Measurements from ENCODE around the gene TKTL1. TPM values are rescaled to one million over a fixed set of nuclear protein-coding genes. Genes with fewer than 3 reads are reported as not detected.

TKTL1 gene
- total RNA-seq, 4 donors from 2014 or later = not detected

DNA sequence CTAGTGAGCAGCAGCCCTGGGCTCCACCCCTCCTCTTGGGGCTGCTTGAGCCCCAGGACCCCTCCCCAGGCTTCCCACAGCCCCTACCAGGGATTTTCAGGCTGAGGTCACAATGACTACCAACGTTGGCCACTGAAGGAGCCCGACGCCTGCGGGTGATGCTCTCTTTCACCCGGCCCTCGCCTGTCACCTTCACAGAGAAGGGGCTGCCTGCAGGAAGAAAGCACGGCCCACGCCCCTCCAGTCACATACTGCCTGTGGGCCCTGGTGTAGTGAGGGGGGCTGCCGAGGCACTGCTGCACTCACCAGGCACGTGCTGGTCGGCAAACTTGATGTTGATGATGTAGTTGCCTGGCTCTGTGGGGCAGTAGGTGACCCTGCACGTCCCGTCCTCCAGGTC lies 56.9 kb downstream of the TKTL1 start:
- DNase-seq = no peak
- Histone ChIP-seq H3K9me3 (no peaks in the 10 kb centered on the region), H3K27me3 (no peaks in the 10 kb centered on the region), H3K36me3 (peaks cover 0 to 51% (median 0%) of the 10 kb centered on the region in 3 donors), H3K4me1 (peaks cover 0 to 4% (median 0%) of the 10 kb centered on the region in 4 donors), H3K4me3 (no peak overlapping the region), H3K27ac (peak overlapping the region in 2 of 4 donors; percentile 4 to 75)
- TF ChIP-seq POLR2A (IDR thresholded peaks at IDR 0.05) = no peak
- TF ChIP-seq, protein P1, sequence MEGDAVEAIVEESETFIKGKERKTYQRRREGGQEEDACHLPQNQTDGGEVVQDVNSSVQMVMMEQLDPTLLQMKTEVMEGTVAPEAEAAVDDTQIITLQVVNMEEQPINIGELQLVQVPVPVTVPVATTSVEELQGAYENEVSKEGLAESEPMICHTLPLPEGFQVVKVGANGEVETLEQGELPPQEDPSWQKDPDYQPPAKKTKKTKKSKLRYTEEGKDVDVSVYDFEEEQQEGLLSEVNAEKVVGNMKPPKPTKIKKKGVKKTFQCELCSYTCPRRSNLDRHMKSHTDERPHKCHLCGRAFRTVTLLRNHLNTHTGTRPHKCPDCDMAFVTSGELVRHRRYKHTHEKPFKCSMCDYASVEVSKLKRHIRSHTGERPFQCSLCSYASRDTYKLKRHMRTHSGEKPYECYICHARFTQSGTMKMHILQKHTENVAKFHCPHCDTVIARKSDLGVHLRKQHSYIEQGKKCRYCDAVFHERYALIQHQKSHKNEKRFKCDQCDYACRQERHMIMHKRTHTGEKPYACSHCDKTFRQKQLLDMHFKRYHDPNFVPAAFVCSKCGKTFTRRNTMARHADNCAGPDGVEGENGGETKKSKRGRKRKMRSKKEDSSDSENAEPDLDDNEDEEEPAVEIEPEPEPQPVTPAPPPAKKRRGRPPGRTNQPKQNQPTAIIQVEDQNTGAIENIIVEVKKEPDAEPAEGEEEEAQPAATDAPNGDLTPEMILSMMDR (IDR thresholded peaks at IDR 0.05) = no peak

DNA sequence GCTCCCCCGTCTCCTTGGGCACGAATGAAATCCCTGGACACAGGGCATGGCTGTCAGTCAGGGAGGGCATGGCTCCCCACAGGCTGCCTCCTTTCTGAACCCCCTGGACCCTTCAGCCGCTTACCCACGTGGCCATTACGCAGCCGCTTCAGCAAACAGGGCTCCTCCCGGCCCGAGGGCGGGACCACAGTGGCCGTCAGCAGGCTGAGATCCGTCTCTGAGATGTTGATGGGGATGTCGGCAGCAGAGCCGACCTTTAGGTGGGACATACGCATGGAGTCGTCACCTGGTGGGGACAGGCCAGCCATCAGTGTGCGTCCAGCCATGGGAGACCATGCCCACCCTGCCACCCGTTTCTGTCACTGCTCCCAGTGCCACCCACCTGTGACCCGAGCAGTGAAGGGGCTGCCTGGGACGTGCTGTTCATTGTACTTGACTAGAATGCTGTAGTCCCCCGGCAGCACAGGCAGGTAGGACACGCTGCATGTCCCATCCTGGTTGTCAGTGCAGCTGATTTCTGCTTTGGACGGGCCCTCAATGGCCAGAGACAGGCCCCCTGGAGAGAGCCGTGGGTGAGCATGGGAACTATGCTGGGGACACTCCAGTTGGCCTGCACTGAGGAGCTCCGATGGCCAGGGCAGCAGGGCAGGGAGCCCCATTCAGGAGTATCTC lies 57.7 kb downstream of the TKTL1 start:
- no peak overlapping the region for H3K4me3 ChIP-seq
- H3K9me3 ChIP-seq = no peaks in the 10 kb centered on the region
- H3K27me3 ChIP-seq = no peaks in the 10 kb centered on the region
- H3K36me3 ChIP-seq = peaks cover 0 to 59% (median 0%) of the 10 kb centered on the region in 3 donors
- H3K27ac ChIP-seq = no peak overlapping the region
- TF ChIP-seq, protein P1 (IDR thresholded peaks at IDR 0.05) = no peak
- TF ChIP-seq POLR2A (IDR thresholded peaks at IDR 0.05) = no peak
- no peak for DNase-seq
- peaks cover 0 to 4% (median 0%) of the 10 kb centered on the region in 4 donors for H3K4me1 ChIP-seq

DNA sequence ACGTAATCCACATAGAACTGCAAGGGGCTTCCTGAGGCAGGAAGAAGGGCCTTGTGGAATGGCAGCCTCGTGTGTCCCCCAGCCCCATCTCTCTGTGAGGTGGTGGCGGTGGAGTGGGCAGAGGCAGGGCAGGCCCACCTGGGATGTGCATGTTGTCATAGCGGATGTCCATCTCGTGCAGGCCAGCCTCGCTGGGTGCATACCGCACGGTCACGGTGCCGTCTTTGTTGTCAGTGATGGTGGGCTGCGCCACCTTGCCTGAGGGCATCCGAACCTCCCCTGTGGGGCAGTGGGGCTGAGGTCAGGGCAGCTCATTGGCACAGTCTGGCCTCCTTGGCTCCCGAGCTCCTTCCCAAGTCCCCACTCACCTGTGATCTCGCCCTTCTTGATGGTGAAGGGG lies 58.4 kb downstream of the TKTL1 start:
- Histone ChIP-seq H3K36me3 (peaks cover 0 to 66% (median 0%) of the 10 kb centered on the region in 3 donors), H3K4me3 (no peak overlapping the region), H3K4me1 (peaks cover 0 to 4% (median 0%) of the 10 kb centered on the region in 4 donors), H3K27me3 (no peaks in the 10 kb centered on the region), H3K27ac (no peak overlapping the region), H3K9me3 (no peaks in the 10 kb centered on the region)
- DNase-seq = no peak
- TF ChIP-seq POLR2A (IDR thresholded peaks at IDR 0.05) = no peak
- TF ChIP-seq, protein P1 (IDR thresholded peaks at IDR 0.05) = no peak

DNA sequence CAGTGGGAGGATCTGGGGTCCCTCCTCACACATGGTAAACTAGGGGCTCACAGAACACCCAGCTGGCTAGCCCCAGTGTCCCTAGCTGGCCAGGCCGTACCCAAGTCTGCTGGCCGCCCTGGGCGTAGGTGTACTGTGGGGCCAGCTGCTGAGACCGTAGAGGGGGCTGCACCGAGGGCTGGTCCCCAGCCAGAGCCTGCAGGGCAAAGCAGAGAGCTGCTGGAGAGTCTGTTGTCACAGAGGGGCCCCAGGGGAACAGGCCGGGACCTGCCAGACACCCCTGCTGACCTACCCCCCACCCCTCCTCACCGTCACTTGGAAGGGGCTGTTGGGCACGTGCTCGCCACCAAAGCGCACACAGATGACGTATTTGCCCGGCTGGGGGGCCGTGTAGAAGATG lies 58.9 kb downstream of the TKTL1 start:
- peaks cover 0 to 4% (median 0%) of the 10 kb centered on the region in 4 donors for H3K4me1 ChIP-seq
- H3K9me3 ChIP-seq = no peaks in the 10 kb centered on the region
- H3K27me3 ChIP-seq = no peaks in the 10 kb centered on the region
- DNase-seq = no peak
- no peak for TF ChIP-seq POLR2A (IDR thresholded peaks at IDR 0.05)
- TF ChIP-seq, protein P1 (IDR thresholded peaks at IDR 0.05) = no peak
- no peak overlapping the region for H3K27ac ChIP-seq
- peaks cover 0 to 70% (median 0%) of the 10 kb centered on the region in 3 donors for H3K36me3 ChIP-seq
- H3K4me3 ChIP-seq = no peak overlapping the region

DNA sequence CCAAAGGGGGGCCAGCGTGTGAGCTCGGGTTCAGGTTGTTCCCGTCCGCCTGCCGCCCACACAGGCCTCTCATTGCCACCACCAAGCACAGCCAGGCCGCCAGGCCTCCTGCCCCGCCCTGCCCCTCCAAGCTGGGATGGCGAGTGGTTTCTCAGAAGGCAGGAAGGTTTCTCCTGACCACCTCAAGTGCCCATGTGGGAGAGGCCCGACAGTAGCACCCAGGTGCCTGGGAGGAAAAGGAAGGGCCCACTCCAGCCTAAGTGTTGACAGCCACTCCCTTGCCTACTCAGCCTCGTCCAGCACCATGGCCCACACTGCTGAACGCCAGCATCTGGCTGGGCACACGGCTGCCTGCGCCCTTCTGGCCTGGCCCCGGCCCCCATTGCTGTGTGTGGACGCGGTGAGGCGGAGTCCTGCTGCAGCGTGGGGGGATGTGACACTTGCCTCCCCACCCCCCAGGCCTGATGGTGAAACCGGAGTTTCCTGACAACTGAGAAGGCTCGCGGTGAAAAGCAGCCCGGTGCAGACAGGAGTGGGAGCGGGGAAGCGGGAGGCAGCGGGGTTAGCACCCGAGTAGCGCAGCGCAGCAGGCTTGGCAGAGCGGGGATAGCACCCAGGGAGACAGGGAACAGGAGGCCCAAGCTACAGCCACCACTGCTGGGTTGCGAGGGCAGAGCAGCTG lies 59.6 kb downstream of the TKTL1 start:
- TF ChIP-seq, protein P1 (IDR thresholded peaks at IDR 0.05) = no peak
- TF ChIP-seq POLR2A (IDR thresholded peaks at IDR 0.05) = no peak
- no peaks in the 10 kb centered on the region for H3K9me3 ChIP-seq
- peaks cover 0 to 69% (median 0%) of the 10 kb centered on the region in 3 donors for H3K36me3 ChIP-seq
- H3K27ac ChIP-seq = no peak overlapping the region
- no peak overlapping the region for H3K4me3 ChIP-seq
- DNase-seq = no peak
- peaks cover 0 to 4% (median 0%) of the 10 kb centered on the region in 4 donors for H3K4me1 ChIP-seq
- no peaks in the 10 kb centered on the region for H3K27me3 ChIP-seq

Data from Peyer's patch (tissue), 4 donors.